K562 (cell line): Measurements from ENCODE around the gene CELSR2. TPM values are rescaled to one million over a fixed set of nuclear protein-coding genes. Genes with fewer than 3 reads are reported as not detected.

Experiments used
- CBX3 ChIP-seq, 2 experiments: IDR thresholded peaks; 1 replicate in 1 of 2; 2 replicates in 1 of 2; pipeline ENCODE4 v1.6.1; 2012; ENCODE audit warnings: inconsistent platforms in 2 of 2, low read length in 2 of 2, borderline replicate concordance in 1 of 2, control low read depth in 1 of 2
- ETV6 ChIP-seq, 3 experiments: fragments of 150-350 bp in 1 of 3; sonication (generic) in 1 of 3; formaldehyde crosslinking in 1 of 3; IDR thresholded peaks; 2 replicates each; pipeline versions ENCODE4 v1.6.1 to v1.8.0; 2014 to 2022; ENCODE audit warnings: borderline replicate concordance in 2 of 3, low read depth in 2 of 3, antibody characterized with exemption in 1 of 3, low read length in 1 of 3, mild to moderate bottlenecking in 1 of 3, missing genetic modification reagents in 1 of 3
- FOS ChIP-seq: IDR thresholded peaks from 3 replicates; pipeline ENCODE4 v1.6.1; 2011; ENCODE audit not compliant: insufficient read length; ENCODE audit errors: extremely low read depth
- FOXM1 ChIP-seq, 2 experiments: fragments of 450-650 bp in 1 of 2; sonication (generic) in 1 of 2; formaldehyde crosslinking in 1 of 2; IDR thresholded peaks; 2 replicates each; pipeline versions ENCODE4 v1.6.1 to v1.9.0; 2017 to 2022; ENCODE audit warnings: low read depth in 2 of 2, mild to moderate bottlenecking in 2 of 2, missing genetic modification reagents in 1 of 2, moderate library complexity in 1 of 2
- FOXP1 ChIP-seq: sonication (generic); formaldehyde crosslinking; IDR thresholded peaks from 2 replicates; pipeline ENCODE4 v1.8.0; 2022; ENCODE audit warnings: mild to moderate bottlenecking, missing genetic modification reagents
- HNRNPH1 ChIP-seq: fragments of 200-400 bp; formaldehyde crosslinking; optimal IDR thresholded peaks from 2 replicates; pipeline ENCODE3; 2017; ENCODE audit warnings: low read depth, mild to moderate bottlenecking, low read length, moderate library complexity
- KDM1A ChIP-seq, 2 experiments: fragments of 450-650 bp; IDR thresholded peaks; 2 replicates each; pipeline ENCODE4 v1.6.1; 2016; ENCODE audit warnings: mild to moderate bottlenecking in 2 of 2
- POLR2AphosphoS2 ChIP-seq: IDR thresholded peaks from 2 replicates; pipeline ENCODE4 v1.6.1; 2012; ENCODE audit warnings: low read length, improper control_type of control experiment
- RBM17 ChIP-seq: fragments of 200-400 bp; formaldehyde crosslinking; IDR thresholded peaks from 2 replicates; pipeline ENCODE4 v1.6.1; 2017; ENCODE audit warnings: low read depth, mild to moderate bottlenecking, low read length, borderline replicate concordance
- RBM22 ChIP-seq: fragments of 200-400 bp; formaldehyde crosslinking; IDR thresholded peaks from 2 replicates; pipeline ENCODE4 v1.6.1; 2018; ENCODE audit warnings: low read length, low read depth; ENCODE audit not compliant: poor library complexity, severe bottlenecking
- SNIP1 ChIP-seq: fragments of 450-650 bp; IDR thresholded peaks from 2 replicates; pipeline ENCODE4 v1.7.1; 2017; ENCODE audit warnings: low read depth, mild to moderate bottlenecking
- TOE1 ChIP-seq, 2 experiments: fragments of 450-650 bp in 1 of 2; sonication (generic) in 1 of 2; formaldehyde crosslinking in 1 of 2; IDR thresholded peaks; 2 replicates each; pipeline versions ENCODE4 v1.7.1 to v1.8.0; 2016 to 2022; ENCODE audit warnings: borderline replicate concordance in 2 of 2, mild to moderate bottlenecking in 2 of 2, antibody characterized with exemption in 1 of 2, inconsistent platforms in 1 of 2, low read depth in 1 of 2, missing genetic modification reagents in 1 of 2, moderate library complexity in 1 of 2
- ZBTB17 ChIP-seq: fragments of 450-650 bp; formaldehyde crosslinking; IDR thresholded peaks from 2 replicates; pipeline ENCODE4 v1.4.0; 2020; ENCODE audit warnings: mild to moderate bottlenecking
- ZNF436 ChIP-seq: fragments of 250-450, 450-650 bp; sonication (Bioruptor Pico); formaldehyde crosslinking; IDR thresholded peaks from 2 replicates; pipeline ENCODE4 v1.7.0; 2020; ENCODE audit warnings: mild to moderate bottlenecking
- ZNF445 ChIP-seq: fragments of 250-450 bp; sonication (Bioruptor Pico); IDR thresholded peaks from 2 replicates; pipeline ENCODE4 v1.4.0; 2020; ENCODE audit warnings: low read depth, mild to moderate bottlenecking, moderate library complexity
- polyA plus RNA-seq, 8 experiments: library from polyadenylated mRNA; depleted of rRNA in 4 of 8; stranded (reverse) in 5 of 8; unstranded in 3 of 8; fragments of >200 nt; fragmentation: Nextera tagmentation in 2 of 8; fragmentation: Illumina TruSeq in 1 of 8; extraction: Ambion mirVana in 2 of 8; extraction: Trizol in 1 of 8; gene quantifications; 2 replicates each; pipeline versions ENCODE4 v1.2.1 to v1.2.3, GENCODE V29; 2011 to 2014; ENCODE audit warnings: inconsistent platforms in 1 of 8, missing spikeins in 1 of 8
- total RNA-seq, 7 experiments: library from RNA; depleted of rRNA in 6 of 7; stranded (reverse); fragments of >200 nt in 6 of 7; fragmentation: Illumina TruSeq in 2 of 7; extraction: Trizol in 2 of 7; gene quantifications; 2 replicates each; pipeline versions ENCODE4 v1.2.1 to v1.2.3, GENCODE V29; 2011 to 2021; ENCODE audit warnings: low replicate concordance in 1 of 7
- TF ChIP-seq, protein P1 (sequence below): fragments of 450-650 bp; formaldehyde crosslinking; IDR thresholded peaks from 2 replicates; pipeline ENCODE4 v1.4.0; 2020; ENCODE audit warnings: mild to moderate bottlenecking, moderate library complexity
- TF ChIP-seq, protein P2 (sequence below): fragments of 450-650 bp; formaldehyde crosslinking; IDR thresholded peaks from 2 replicates; pipeline ENCODE4 v1.4.0; 2020; ENCODE audit warnings: mild to moderate bottlenecking, moderate library complexity
- TF ChIP-seq, protein P3 (sequence below), 3 experiments: fragments of 200-800 bp in 1 of 3; sonication (Bioruptor generic) in 1 of 3; sonication (generic) in 1 of 3; formaldehyde crosslinking in 1 of 3; IDR thresholded peaks; 2 replicates each; pipeline versions ENCODE4 v1.6.1 to v1.8.0; 2016 to 2022; ENCODE audit warnings: mild to moderate bottlenecking in 2 of 3, missing compliant biosample characterization in 2 of 3, missing genetic modification characterization in 2 of 3, missing genetic modification reagents in 1 of 3
- TF ChIP-seq, protein P4 (sequence below): fragments of 250-450 bp; sonication (Bioruptor Pico); IDR thresholded peaks from 2 replicates; pipeline ENCODE4 v1.9.0; 2021; ENCODE audit warnings: mild to moderate bottlenecking

The CELSR2 gene
- total and polyA plus RNA-seq, 9 of the 15 experiments (the other 6 are each of a cell fraction or from before 2014, with no cell fraction given): 0.31 to 21.9 (median 4.2) TPM

DNA sequence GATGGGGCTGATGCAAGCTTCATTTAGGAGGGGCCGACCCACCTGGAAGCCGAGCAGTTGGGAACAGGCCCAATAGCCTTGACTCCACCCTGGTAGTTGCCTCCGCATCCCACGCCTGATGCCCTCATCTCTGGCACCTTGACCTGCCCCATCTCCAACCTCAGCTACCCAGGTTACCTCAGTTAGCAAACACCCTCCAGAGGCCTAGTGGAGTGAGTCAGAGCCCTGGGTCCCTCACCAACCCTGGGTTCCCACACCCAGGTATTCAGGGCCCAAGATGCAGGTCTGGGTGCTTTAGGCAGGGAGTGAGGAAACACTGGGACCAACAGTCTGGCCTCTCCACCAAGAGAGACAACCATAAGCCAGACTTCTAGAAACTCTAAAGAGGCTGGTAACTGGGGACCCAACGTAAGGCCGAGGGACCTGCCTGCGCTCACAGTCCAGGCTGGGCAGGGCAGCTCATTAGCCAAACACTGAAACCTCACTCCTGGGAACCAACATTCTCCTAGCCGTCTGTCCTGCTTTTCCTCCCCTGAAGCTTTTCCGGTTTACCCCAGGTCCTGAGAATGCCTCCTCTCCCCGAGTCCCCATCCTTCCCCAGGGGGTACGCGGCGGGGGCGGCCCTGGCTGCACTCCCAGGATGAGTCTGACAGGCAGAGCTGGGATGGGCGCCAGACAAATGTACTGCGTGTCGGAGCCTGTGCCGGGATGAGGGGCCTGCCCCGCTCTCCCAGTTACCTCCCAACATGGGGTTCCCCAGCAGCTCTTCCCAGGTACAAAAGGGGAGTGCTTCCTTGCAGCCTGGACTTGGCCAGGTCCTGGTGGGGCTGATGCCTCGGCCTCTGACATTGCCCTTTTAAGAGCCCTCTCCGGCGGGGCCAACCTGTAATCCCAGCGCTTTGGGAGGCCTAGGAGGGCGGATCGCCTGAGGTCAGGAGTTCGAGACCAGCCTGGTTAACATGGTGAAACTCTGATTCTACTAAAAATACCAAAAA is 8.9 kb upstream of the CELSR2 start (continued):
- TF ChIP-seq FOXM1 (IDR thresholded peaks at IDR 0.05; ENCODE audit: low read depth) (peak; percentile 32; the same call in 1 of the 2 replicates), FOXM1 (CRISPR knock-in tag; IDR thresholded peaks at IDR 0.05; ENCODE audit: low read depth) (no peak), CBX3 (IDR thresholded peaks at IDR 0.05; ENCODE audit: borderline replicate concordance in 1 of 2, low read length in 2 of 2) (no peak), POLR2AphosphoS2 (peak; percentile 77), HNRNPH1 (no peak), KDM1A (IDR thresholded peaks at IDR 0.05) (peak in 1 of 2 experiments; percentile 10; a peak in 1 of 4 replicates), TOE1 (IDR thresholded peaks at IDR 0.05; ENCODE audit: borderline replicate concordance) (peak; percentile 87), TOE1 (CRISPR knock-in tag; IDR thresholded peaks at IDR 0.05; ENCODE audit: borderline replicate concordance, low read depth) (no peak; the same call in 1 of the 2 replicates), FOS (no peak), RBM22 (peak; percentile 96), ZNF436 (CRISPR knock-in tag) (peak; percentile 63), SNIP1 (peak; percentile 95), ZNF445 (CRISPR knock-in tag) (peak; percentile 16; the same call in 1 of the 2 replicates), ZBTB17 (peak; percentile 11; the same call in 1 of the 2 replicates), FOXP1 (peak; percentile 24; the same call in 1 of the 2 replicates), RBM17 (no peak), ETV6 (IDR thresholded peaks at IDR 0.05; ENCODE audit: borderline replicate concordance in 1 of 2, low read depth in 2 of 2, low read length in 1 of 2) (0 out of 4 replicates have a peak, but pooled peaks of 1 of the 2 experiments have one; percentile 3), ETV6 (CRISPR knock-in tag; IDR thresholded peaks at IDR 0.05; ENCODE audit: borderline replicate concordance) (0 out of 2 replicates have a peak, but pooled peaks have one; percentile 56)
- TF ChIP-seq, protein P1, sequence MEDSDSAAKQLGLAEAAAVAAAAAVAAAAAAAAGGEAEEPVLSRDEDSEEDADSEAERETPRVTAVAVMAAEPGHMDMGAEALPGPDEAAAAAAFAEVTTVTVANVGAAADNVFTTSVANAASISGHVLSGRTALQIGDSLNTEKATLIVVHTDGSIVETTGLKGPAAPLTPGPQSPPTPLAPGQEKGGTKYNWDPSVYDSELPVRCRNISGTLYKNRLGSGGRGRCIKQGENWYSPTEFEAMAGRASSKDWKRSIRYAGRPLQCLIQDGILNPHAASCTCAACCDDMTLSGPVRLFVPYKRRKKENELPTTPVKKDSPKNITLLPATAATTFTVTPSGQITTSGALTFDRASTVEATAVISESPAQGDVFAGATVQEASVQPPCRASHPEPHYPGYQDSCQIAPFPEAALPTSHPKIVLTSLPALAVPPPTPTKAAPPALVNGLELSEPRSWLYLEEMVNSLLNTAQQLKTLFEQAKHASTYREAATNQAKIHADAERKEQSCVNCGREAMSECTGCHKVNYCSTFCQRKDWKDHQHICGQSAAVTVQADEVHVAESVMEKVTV (CRISPR knock-in tag): 0 out of 2 replicates have a peak, but pooled peaks have one; percentile 12
- TF ChIP-seq, protein P2, sequence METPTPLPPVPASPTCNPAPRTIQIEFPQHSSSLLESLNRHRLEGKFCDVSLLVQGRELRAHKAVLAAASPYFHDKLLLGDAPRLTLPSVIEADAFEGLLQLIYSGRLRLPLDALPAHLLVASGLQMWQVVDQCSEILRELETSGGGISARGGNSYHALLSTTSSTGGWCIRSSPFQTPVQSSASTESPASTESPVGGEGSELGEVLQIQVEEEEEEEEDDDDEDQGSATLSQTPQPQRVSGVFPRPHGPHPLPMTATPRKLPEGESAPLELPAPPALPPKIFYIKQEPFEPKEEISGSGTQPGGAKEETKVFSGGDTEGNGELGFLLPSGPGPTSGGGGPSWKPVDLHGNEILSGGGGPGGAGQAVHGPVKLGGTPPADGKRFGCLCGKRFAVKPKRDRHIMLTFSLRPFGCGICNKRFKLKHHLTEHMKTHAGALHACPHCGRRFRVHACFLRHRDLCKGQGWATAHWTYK: 0 out of 2 replicates have a peak, but pooled peaks have one; percentile 22
- TF ChIP-seq, protein P3, sequence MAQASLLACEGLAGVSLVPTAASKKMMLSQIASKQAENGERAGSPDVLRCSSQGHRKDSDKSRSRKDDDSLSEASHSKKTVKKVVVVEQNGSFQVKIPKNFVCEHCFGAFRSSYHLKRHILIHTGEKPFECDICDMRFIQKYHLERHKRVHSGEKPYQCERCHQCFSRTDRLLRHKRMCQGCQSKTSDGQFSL (CRISPR knock-in tag; IDR thresholded peaks at IDR 0.05): peak; percentile 72
- TF ChIP-seq, protein P3 (tag; IDR thresholded peaks at IDR 0.05): peak in 1 of 2 experiments; percentile 71; a peak in 2 of 4 replicates
- TF ChIP-seq, protein P4, sequence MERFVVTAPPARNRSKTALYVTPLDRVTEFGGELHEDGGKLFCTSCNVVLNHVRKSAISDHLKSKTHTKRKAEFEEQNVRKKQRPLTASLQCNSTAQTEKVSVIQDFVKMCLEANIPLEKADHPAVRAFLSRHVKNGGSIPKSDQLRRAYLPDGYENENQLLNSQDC (CRISPR knock-in tag): no peak
